GM23338 (cell line): Measurements from ENCODE around the gene FKBP5. TPM values are rescaled to one million over a fixed set of nuclear protein-coding genes. Genes with fewer than 3 reads are reported as not detected.

ENCODE experiments used
- ATAC-seq: fragments of 200-7000 bp; cut with Tn5 transposase; 3 replicates; pipeline ENCODE4 v1.9.1; 2020
- DNase-seq: peaks from one replicate; pipeline ENCODE4 v3.0.0-alpha.2; 2015; ENCODE audit warnings: low spot score
- H2AFZ ChIP-seq: fragments of 200-600 bp; sonication (generic); 2 replicates; pipeline ENCODE4 v1.8.0; 2016; ENCODE audit warnings: antibody characterized with exemption, mild to moderate bottlenecking, moderate library complexity
- H3F3A ChIP-seq: fragments of 200-600 bp; sonication (generic); replicated peaks from 2 replicates; pipeline ENCODE4 v1.8.0; 2017; ENCODE audit warnings: antibody characterized with exemption, mixed run types, low read depth
- H3K27ac ChIP-seq: fragments of 200-600 bp; sonication (generic); 2 replicates; pipeline ENCODE4 v1.6.1; 2016; ENCODE audit warnings: low read depth
- H3K27me3 ChIP-seq: fragments of 200-600 bp; sonication (generic); 2 replicates; pipeline ENCODE4 v1.8.0; 2016; ENCODE audit warnings: mild to moderate bottlenecking, mixed run types, moderate library complexity; ENCODE audit not compliant: insufficient read depth
- H3K36me3 ChIP-seq: fragments of 200-600 bp; sonication (generic); 2 replicates; pipeline ENCODE4 v1.8.0; 2016; ENCODE audit warnings: mild to moderate bottlenecking; ENCODE audit not compliant: insufficient read depth
- H3K4me1 ChIP-seq: fragments of 200-600 bp; sonication (generic); 2 replicates; pipeline ENCODE4 v1.8.0; 2016; ENCODE audit warnings: mild to moderate bottlenecking, moderate library complexity; ENCODE audit not compliant: insufficient read depth
- H3K4me2 ChIP-seq: fragments of 200-600 bp; sonication (generic); 2 replicates; pipeline ENCODE4 v1.7.1; 2017; ENCODE audit warnings: mixed run types
- H3K4me3 ChIP-seq: fragments of 200-600 bp; sonication (generic); 2 replicates; pipeline ENCODE4 v1.6.1; 2016; ENCODE audit warnings: mixed run types
- H3K79me2 ChIP-seq: fragments of 200-600 bp; sonication (generic); replicated peaks from 2 replicates; pipeline ENCODE4 v1.8.0; 2017; ENCODE audit warnings: mild to moderate bottlenecking; ENCODE audit not compliant: insufficient read depth
- H3K9me2 ChIP-seq: fragments of 200-600 bp; sonication (generic); 2 replicates; pipeline ENCODE4 v1.8.0; 2017; ENCODE audit not compliant: insufficient read depth
- H4K20me1 ChIP-seq: fragments of 200-600 bp; sonication (generic); replicated peaks from 2 replicates; pipeline ENCODE4 v1.8.0; 2017; ENCODE audit warnings: mild to moderate bottlenecking; ENCODE audit not compliant: insufficient read depth
- H3K27ac Mint-ChIP-seq: 2 replicates; pipeline ENCODE4 v1.8.0; 2020; ENCODE audit warnings: inconsistent platforms, mild to moderate bottlenecking, moderate library complexity, mixed read lengths
- H3K27me3 Mint-ChIP-seq: 3 replicates; pipeline ENCODE4 v1.8.0; 2022; ENCODE audit warnings: low read depth, mild to moderate bottlenecking, moderate library complexity, mixed read lengths, inconsistent platforms; ENCODE audit not compliant: insufficient read depth, poor library complexity
- H3K36me3 Mint-ChIP-seq: 3 replicates; pipeline ENCODE4 v1.8.0; 2021; ENCODE audit warnings: low read depth, mild to moderate bottlenecking, inconsistent platforms, moderate library complexity, mixed read lengths
- H3K4me1 Mint-ChIP-seq: 3 replicates; pipeline ENCODE4 v1.8.0; 2020; ENCODE audit warnings: mild to moderate bottlenecking, inconsistent platforms, mixed read lengths
- H3K4me3 Mint-ChIP-seq: 3 replicates; pipeline ENCODE4 v1.8.0; 2021; ENCODE audit warnings: moderate library complexity, mild to moderate bottlenecking, inconsistent platforms, mixed read lengths
- H3K9me3 Mint-ChIP-seq: 3 replicates; pipeline ENCODE4 v1.8.0; 2020; ENCODE audit warnings: moderate library complexity, mild to moderate bottlenecking, inconsistent platforms, mixed read lengths
- CREB1 ChIP-seq: fragments of 250-450 bp; sonication (Bioruptor Pico); IDR thresholded peaks from 2 replicates; pipeline ENCODE4 v1.5.0; 2020; ENCODE audit warnings: low read depth, mild to moderate bottlenecking, moderate library complexity
- EZH2 ChIP-seq: fragments of 200-600 bp; sonication (generic); IDR thresholded peaks from one replicate; pipeline ENCODE4 v1.8.0; 2017; ENCODE audit warnings: antibody characterized with exemption, mild to moderate bottlenecking, low read depth; ENCODE audit not compliant: unreplicated experiment
- EZH2phosphoT487 ChIP-seq: fragments of 200-600 bp; sonication (generic); IDR thresholded peaks from one replicate; pipeline ENCODE4 v1.8.1; 2018; ENCODE audit warnings: antibody characterized with exemption; ENCODE audit not compliant: unreplicated experiment
- JUNB ChIP-seq: IDR thresholded peaks from one replicate; pipeline ENCODE4 v1.6.1; 2016; ENCODE audit warnings: antibody characterized with exemption; ENCODE audit not compliant: unreplicated experiment
- NANOG ChIP-seq: IDR thresholded peaks from 2 replicates; pipeline ENCODE4 v1.6.1; 2016; ENCODE audit warnings: antibody characterized with exemption, borderline replicate concordance
- POLR2AphosphoS5 ChIP-seq: IDR thresholded peaks from 2 replicates; pipeline ENCODE4 v1.6.1; 2016; ENCODE audit warnings: antibody characterized with exemption, low read depth
- STAT1 ChIP-seq: IDR thresholded peaks from one replicate; pipeline ENCODE4 v1.6.1; 2016; ENCODE audit warnings: antibody characterized with exemption; ENCODE audit not compliant: unreplicated experiment
- ZNF331 ChIP-seq: fragments of 250-450 bp; sonication (Bioruptor Pico); IDR thresholded peaks from 2 replicates; pipeline ENCODE4 v1.5.0; 2020; ENCODE audit warnings: low read depth, mild to moderate bottlenecking, moderate library complexity
- polyA plus RNA-seq: library from polyadenylated mRNA; unstranded; fragments of >200 nt; fragmentation: Nextera tagmentation; extraction: Ambion mirVana; gene quantifications from 2 replicates; pipeline ENCODE4 v1.2.1, GENCODE V29; 2016
- total RNA-seq: library from RNA; depleted of rRNA; stranded (reverse); fragments of >200 nt; shearing (Covaris generic); gene quantifications from 2 replicates; pipeline ENCODE4 v1.2.3, GENCODE V29; 2014
- TF ChIP-seq, protein P1 (sequence below): IDR thresholded peaks from one replicate; pipeline ENCODE4 v1.6.1; 2018; ENCODE audit warnings: antibody characterized with exemption; ENCODE audit not compliant: unreplicated experiment
- TF ChIP-seq, protein P2 (sequence below): IDR thresholded peaks from 2 replicates; pipeline ENCODE4 v1.6.1; 2016; ENCODE audit warnings: antibody characterized with exemption
- TF ChIP-seq, protein P3 (sequence below): fragments of 250-450 bp; sonication (Bioruptor Pico); IDR thresholded peaks from 2 replicates; pipeline ENCODE4 v1.5.0; 2020; ENCODE audit warnings: mild to moderate bottlenecking, moderate library complexity

Gene FKBP5
- total and polyA plus RNA-seq, 2 experiments from 2014 or later, result 19.8 to 28.6 TPM

DNA sequence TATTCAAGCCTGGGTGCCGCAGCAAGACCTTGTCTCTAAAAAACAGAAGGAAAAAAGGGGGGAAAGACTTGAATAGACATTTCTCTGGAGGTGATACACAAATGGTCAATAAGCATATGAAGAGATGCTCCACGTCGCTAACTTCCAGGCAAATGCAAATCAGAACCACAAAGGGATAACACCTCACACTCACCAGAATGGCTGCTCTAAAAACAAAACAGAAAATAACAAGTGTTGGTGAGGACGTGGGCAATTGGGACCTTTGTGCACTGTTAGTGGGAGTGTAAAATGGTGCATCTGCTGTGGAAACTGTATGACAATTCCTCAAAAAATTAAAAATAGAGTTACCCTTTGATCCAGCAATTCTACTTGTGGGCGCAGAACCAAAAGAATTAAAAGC, 127.6 kb downstream of the FKBP5 start:
- Mint-ChIP-seq H3K4me1 (peaks cover 20% of the 10 kb centered on the region), H3K36me3 (peaks cover 3% of the 10 kb centered on the region; the same call in 1 of the 3 replicates), H3K27ac (no peak overlapping the region), H3K9me3 (peaks cover 3% of the 10 kb centered on the region; the same call in 2 of the 3 replicates), H3K27me3 (no peaks in the 10 kb centered on the region), H3K4me3 (no peak overlapping the region)
- Histone ChIP-seq H3K79me2 (no peaks in the 10 kb centered on the region), H2AFZ (peak overlapping the region; percentile 78; the same call in 1 of the 2 replicates), H3K36me3 (no peaks in the 10 kb centered on the region), H4K20me1 (no peaks in the 10 kb centered on the region), H3K4me2 (no peak overlapping the region), H3K4me1 (peaks cover 22% of the 10 kb centered on the region; the same call in 1 of the 2 replicates), H3K27me3 (no peaks in the 10 kb centered on the region), H3K27ac (0 out of 2 replicates have a peak overlapping the region, but pooled peaks have one; percentile 32), H3K4me3 (no peak overlapping the region), H3F3A (no peaks in the 10 kb centered on the region), H3K9me2 (no peaks in the 10 kb centered on the region)
- TF ChIP-seq, protein P1, sequence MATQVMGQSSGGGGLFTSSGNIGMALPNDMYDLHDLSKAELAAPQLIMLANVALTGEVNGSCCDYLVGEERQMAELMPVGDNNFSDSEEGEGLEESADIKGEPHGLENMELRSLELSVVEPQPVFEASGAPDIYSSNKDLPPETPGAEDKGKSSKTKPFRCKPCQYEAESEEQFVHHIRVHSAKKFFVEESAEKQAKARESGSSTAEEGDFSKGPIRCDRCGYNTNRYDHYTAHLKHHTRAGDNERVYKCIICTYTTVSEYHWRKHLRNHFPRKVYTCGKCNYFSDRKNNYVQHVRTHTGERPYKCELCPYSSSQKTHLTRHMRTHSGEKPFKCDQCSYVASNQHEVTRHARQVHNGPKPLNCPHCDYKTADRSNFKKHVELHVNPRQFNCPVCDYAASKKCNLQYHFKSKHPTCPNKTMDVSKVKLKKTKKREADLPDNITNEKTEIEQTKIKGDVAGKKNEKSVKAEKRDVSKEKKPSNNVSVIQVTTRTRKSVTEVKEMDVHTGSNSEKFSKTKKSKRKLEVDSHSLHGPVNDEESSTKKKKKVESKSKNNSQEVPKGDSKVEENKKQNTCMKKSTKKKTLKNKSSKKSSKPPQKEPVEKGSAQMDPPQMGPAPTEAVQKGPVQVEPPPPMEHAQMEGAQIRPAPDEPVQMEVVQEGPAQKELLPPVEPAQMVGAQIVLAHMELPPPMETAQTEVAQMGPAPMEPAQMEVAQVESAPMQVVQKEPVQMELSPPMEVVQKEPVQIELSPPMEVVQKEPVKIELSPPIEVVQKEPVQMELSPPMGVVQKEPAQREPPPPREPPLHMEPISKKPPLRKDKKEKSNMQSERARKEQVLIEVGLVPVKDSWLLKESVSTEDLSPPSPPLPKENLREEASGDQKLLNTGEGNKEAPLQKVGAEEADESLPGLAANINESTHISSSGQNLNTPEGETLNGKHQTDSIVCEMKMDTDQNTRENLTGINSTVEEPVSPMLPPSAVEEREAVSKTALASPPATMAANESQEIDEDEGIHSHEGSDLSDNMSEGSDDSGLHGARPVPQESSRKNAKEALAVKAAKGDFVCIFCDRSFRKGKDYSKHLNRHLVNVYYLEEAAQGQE, result no peak
- TF ChIP-seq POLR2AphosphoS5 (no peak), NANOG (no peak), EZH2 (no peak), CREB1 (CRISPR knock-in tag) (no peak), STAT1 (no peak), JUNB (no peak), EZH2phosphoT487 (no peak), ZNF331 (CRISPR knock-in tag) (no peak)
- TF ChIP-seq, protein P2, sequence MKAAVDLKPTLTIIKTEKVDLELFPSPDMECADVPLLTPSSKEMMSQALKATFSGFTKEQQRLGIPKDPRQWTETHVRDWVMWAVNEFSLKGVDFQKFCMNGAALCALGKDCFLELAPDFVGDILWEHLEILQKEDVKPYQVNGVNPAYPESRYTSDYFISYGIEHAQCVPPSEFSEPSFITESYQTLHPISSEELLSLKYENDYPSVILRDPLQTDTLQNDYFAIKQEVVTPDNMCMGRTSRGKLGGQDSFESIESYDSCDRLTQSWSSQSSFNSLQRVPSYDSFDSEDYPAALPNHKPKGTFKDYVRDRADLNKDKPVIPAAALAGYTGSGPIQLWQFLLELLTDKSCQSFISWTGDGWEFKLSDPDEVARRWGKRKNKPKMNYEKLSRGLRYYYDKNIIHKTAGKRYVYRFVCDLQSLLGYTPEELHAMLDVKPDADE, result no peak
- TF ChIP-seq, protein P3, sequence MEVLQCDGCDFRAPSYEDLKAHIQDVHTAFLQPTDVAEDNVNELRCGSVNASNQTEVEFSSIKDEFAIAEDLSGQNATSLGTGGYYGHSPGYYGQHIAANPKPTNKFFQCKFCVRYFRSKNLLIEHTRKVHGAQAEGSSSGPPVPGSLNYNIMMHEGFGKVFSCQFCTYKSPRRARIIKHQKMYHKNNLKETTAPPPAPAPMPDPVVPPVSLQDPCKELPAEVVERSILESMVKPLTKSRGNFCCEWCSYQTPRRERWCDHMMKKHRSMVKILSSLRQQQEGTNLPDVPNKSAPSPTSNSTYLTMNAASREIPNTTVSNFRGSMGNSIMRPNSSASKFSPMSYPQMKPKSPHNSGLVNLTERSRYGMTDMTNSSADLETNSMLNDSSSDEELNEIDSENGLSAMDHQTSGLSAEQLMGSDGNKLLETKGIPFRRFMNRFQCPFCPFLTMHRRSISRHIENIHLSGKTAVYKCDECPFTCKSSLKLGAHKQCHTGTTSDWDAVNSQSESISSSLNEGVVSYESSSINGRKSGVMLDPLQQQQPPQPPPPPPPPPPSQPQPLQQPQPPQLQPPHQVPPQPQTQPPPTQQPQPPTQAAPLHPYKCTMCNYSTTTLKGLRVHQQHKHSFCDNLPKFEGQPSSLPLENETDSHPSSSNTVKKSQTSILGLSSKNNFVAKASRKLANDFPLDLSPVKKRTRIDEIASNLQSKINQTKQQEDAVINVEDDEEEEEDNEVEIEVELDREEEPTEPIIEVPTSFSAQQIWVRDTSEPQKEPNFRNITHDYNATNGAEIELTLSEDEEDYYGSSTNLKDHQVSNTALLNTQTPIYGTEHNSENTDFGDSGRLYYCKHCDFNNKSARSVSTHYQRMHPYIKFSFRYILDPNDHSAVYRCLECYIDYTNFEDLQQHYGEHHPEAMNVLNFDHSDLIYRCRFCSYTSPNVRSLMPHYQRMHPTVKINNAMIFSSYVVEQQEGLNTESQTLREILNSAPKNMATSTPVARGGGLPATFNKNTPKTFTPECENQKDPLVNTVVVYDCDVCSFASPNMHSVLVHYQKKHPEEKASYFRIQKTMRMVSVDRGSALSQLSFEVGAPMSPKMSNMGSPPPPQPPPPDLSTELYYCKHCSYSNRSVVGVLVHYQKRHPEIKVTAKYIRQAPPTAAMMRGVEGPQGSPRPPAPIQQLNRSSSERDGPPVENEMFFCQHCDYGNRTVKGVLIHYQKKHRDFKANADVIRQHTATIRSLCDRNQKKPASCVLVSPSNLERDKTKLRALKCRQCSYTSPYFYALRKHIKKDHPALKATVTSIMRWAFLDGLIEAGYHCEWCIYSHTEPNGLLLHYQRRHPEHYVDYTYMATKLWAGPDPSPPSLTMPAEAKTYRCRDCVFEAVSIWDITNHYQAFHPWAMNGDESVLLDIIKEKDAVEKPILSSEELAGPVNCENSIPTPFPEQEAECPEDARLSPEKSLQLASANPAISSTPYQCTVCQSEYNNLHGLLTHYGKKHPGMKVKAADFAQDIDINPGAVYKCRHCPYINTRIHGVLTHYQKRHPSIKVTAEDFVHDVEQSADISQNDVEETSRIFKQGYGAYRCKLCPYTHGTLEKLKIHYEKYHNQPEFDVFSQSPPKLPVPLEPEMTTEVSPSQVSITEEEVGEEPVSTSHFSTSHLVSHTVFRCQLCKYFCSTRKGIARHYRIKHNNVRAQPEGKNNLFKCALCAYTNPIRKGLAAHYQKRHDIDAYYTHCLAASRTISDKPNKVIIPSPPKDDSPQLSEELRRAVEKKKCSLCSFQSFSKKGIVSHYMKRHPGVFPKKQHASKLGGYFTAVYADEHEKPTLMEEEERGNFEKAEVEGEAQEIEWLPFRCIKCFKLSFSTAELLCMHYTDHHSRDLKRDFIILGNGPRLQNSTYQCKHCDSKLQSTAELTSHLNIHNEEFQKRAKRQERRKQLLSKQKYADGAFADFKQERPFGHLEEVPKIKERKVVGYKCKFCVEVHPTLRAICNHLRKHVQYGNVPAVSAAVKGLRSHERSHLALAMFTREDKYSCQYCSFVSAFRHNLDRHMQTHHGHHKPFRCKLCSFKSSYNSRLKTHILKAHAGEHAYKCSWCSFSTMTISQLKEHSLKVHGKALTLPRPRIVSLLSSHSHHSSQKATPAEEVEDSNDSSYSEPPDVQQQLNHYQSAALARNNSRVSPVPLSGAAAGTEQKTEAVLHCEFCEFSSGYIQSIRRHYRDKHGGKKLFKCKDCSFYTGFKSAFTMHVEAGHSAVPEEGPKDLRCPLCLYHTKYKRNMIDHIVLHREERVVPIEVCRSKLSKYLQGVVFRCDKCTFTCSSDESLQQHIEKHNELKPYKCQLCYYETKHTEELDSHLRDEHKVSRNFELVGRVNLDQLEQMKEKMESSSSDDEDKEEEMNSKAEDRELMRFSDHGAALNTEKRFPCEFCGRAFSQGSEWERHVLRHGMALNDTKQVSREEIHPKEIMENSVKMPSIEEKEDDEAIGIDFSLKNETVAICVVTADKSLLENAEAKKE (CRISPR knock-in tag), result no peak
- DNase-seq (no peak), ATAC-seq (no peak; the same call in 2 of the 3 replicates)
